Endothelial cell (in vitro differentiated cells): ENCODE measurements around the gene CHI3L1. TPM values are rescaled to one million over a fixed set of nuclear protein-coding genes. Genes with fewer than 3 reads are reported as not detected.
A peak's percentile ranks its signal among the peaks of the same experiment; 100 is the strongest.

Experiments
- DNase-seq: peaks from one replicate; pipeline ENCODE4 v3.0.0; 2021; ENCODE audit warnings: low spot score
- H3K27ac Mint-ChIP-seq: one replicate; pipeline ENCODE4 v1.8.0; 2021; ENCODE audit warnings: mixed read lengths, inconsistent platforms; ENCODE audit not compliant: unreplicated experiment
- H3K27me3 Mint-ChIP-seq: one replicate; pipeline ENCODE4 v1.8.0; 2021; ENCODE audit warnings: mild to moderate bottlenecking, moderate library complexity, mixed read lengths, inconsistent platforms; ENCODE audit not compliant: unreplicated experiment
- H3K36me3 Mint-ChIP-seq: one replicate; pipeline ENCODE4 v1.8.0; 2021; ENCODE audit warnings: mild to moderate bottlenecking, low read depth, mixed read lengths, inconsistent platforms; ENCODE audit not compliant: unreplicated experiment
- H3K4me1 Mint-ChIP-seq: one replicate; pipeline ENCODE4 v1.8.0; 2021; ENCODE audit warnings: mild to moderate bottlenecking, mixed read lengths, inconsistent platforms; ENCODE audit not compliant: unreplicated experiment
- H3K4me3 Mint-ChIP-seq: one replicate; pipeline ENCODE4 v1.8.0; 2021; ENCODE audit warnings: mild to moderate bottlenecking, mixed read lengths, inconsistent platforms; ENCODE audit not compliant: unreplicated experiment
- H3K9me3 Mint-ChIP-seq: one replicate; pipeline ENCODE4 v1.8.0; 2021; ENCODE audit warnings: mixed read lengths, inconsistent platforms; ENCODE audit not compliant: unreplicated experiment
- total RNA-seq: library from RNA; stranded (reverse); fragmentation: NEBNext Ultra II Directional; extraction: Animal tissue kit (Norgen Biotek cat#: 25700); gene quantifications from one replicate; pipeline ENCODE4 v1.2.1, GENCODE V29; 2021; ENCODE audit not compliant: unreplicated experiment
- TF ChIP-seq, protein P1 (sequence below): fragments of 200-600 bp; sonication (generic); IDR thresholded peaks from one replicate; pipeline ENCODE4 v1.5.0; 2021; ENCODE audit warnings: antibody characterized with exemption; ENCODE audit not compliant: unreplicated experiment

Gene CHI3L1
- total RNA-seq, 1 donor from 2014 or later: 0.21 TPM

DNA sequence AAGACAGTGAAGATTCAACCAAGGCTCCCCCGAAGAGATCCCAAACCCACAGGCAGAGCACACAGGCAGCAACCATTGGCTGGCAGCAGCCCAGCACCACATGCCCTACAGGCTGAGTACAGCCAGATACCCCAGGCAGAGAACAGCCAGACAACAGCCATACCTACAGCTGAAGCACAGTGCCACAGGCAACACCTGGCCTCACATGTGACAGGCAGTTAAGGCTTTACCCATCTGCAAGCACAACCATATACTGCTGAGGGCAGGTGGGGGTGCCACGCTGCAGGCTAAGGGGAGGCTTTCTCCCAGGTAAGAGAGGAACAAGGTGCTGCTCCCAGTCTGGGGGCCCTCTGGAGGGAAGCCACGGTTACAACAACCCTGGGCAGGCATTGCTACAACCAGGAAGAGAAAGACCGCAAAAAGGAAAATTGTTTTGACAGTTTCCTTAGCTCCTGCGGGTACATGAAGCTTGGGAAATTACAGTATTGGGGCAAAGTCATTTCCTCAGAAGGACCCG, 30.7 kb upstream of the CHI3L1 start:
- Mint-ChIP-seq H3K4me3 (no peak overlapping the region), H3K4me1 (peaks cover 6% of the 10 kb centered on the region), H3K27ac (no peak overlapping the region), H3K36me3 (no peaks in the 10 kb centered on the region), H3K9me3 (no peaks in the 10 kb centered on the region), H3K27me3 (peaks cover 11% of the 10 kb centered on the region)
- TF ChIP-seq, protein P1, sequence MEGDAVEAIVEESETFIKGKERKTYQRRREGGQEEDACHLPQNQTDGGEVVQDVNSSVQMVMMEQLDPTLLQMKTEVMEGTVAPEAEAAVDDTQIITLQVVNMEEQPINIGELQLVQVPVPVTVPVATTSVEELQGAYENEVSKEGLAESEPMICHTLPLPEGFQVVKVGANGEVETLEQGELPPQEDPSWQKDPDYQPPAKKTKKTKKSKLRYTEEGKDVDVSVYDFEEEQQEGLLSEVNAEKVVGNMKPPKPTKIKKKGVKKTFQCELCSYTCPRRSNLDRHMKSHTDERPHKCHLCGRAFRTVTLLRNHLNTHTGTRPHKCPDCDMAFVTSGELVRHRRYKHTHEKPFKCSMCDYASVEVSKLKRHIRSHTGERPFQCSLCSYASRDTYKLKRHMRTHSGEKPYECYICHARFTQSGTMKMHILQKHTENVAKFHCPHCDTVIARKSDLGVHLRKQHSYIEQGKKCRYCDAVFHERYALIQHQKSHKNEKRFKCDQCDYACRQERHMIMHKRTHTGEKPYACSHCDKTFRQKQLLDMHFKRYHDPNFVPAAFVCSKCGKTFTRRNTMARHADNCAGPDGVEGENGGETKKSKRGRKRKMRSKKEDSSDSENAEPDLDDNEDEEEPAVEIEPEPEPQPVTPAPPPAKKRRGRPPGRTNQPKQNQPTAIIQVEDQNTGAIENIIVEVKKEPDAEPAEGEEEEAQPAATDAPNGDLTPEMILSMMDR: no peak
- peak; percentile 31 for DNase-seq

- H3K4me3 Mint-ChIP-seq: no peak overlapping the region
- H3K27me3 Mint-ChIP-seq: peaks cover 11% of the 10 kb centered on the region
- DNase-seq: peak; percentile 76
- H3K4me1 Mint-ChIP-seq: peaks cover 6% of the 10 kb centered on the region
- no peak overlapping the region for H3K27ac Mint-ChIP-seq
- no peaks in the 10 kb centered on the region for H3K36me3 Mint-ChIP-seq
- H3K9me3 Mint-ChIP-seq: no peaks in the 10 kb centered on the region
- TF ChIP-seq, protein P1: peak; percentile 78
Measured at GRCh38 chr1:203216274-203217138, 30.0 kb upstream of the CHI3L1 start.

DNA sequence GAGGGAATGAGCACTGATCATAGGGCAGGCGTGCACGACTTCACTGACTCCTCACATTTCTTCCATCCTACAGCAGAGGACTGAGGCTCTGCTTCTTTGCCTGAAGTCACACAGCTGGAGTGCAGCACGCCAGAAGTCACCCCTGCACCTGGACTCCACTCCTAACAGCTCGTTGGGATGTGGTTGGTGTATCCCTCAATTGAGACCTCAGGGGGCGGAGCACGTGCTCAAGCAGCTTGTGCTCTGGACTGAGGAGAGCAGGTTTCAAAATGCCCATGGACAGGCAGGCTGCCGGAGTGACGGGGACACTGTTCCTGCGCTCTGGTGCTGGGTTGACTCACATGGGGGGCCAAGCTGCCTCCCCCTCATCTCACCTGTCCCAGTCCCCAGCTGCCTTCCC, 29.1 kb upstream of the CHI3L1 start:
- Mint-ChIP-seq H3K4me1 (peaks cover 6% of the 10 kb centered on the region), H3K36me3 (no peaks in the 10 kb centered on the region), H3K27me3 (peaks cover 11% of the 10 kb centered on the region), H3K4me3 (no peak overlapping the region), H3K27ac (no peak overlapping the region), H3K9me3 (no peaks in the 10 kb centered on the region)
- no peak for DNase-seq
- TF ChIP-seq, protein P1: no peak

GRCh38 chr1:203214871-203215270, 28.4 kb upstream of the CHI3L1 start:
- no peak overlapping the region for H3K27ac Mint-ChIP-seq

More at GRCh38 chr1:203214871-203215270, 28.4 kb upstream of the CHI3L1 start:
- Mint-ChIP-seq H3K9me3 (no peaks in the 10 kb centered on the region), H3K4me3 (no peak overlapping the region), H3K4me1 (peaks cover 6% of the 10 kb centered on the region), H3K36me3 (no peaks in the 10 kb centered on the region), H3K27me3 (peaks cover 11% of the 10 kb centered on the region)
- DNase-seq: no peak
- TF ChIP-seq, protein P1: no peak
